Panc1 (cell line): ENCODE measurements around the gene DST. TPM values are rescaled to one million over a fixed set of nuclear protein-coding genes. Genes with fewer than 3 reads are reported as not detected.

Experiments used
- ATAC-seq: fragments of 200-7000 bp; cut with Tn5 transposase; 2 replicates; pipeline ENCODE4 v1.9.1; 2020; ENCODE audit warnings: mild to moderate bottlenecking, moderate library complexity
- BruUV-seq: library from RNA; stranded (reverse); fragments of 400-500 nt; replicated peaks from 2 replicates; lab custom pipeline; 2021; lab: Mats Ljungman, UMichigan
- CTCF ChIA-PET: fragments of 300-600 bp; sonication (Branson Sonifier 250); formaldehyde crosslinking; loops from one replicate; lab custom pipeline; 2022; ENCODE audit warnings: antibody characterized with exemption; lab: Charles Lee
- POLR2A ChIA-PET: fragments of 300-600 bp; sonication (Branson Sonifier 250); formaldehyde crosslinking; loops from one replicate; lab custom pipeline; 2022; ENCODE audit warnings: antibody characterized with exemption; lab: Charles Lee
- DNase-seq: peaks from one replicate; pipeline ENCODE4 v3.0.0-alpha.2; 2010; ENCODE audit warnings: low read depth, low spot score
- H3K27ac ChIP-seq: 2 replicates; pipeline ENCODE4 v1.5.1; 2011; ENCODE audit warnings: mild to moderate bottlenecking, low read length, inconsistent platforms
- H3K27me3 ChIP-seq: fragments of 200-500 bp; sonication (Bioruptor generic); 2 replicates; pipeline ENCODE4 v1.6.0; 2014; ENCODE audit warnings: low read length, inconsistent platforms; ENCODE audit not compliant: control insufficient read depth, insufficient read depth
- H3K36me3 ChIP-seq: fragments of 200-500 bp; sonication (Bioruptor generic); 2 replicates; pipeline ENCODE4 v1.5.1; 2014; ENCODE audit warnings: inconsistent platforms, mild to moderate bottlenecking, low read length, moderate library complexity; ENCODE audit not compliant: control insufficient read depth, insufficient read depth
- H3K4me1 ChIP-seq: 2 replicates; pipeline ENCODE4 v1.5.1; 2011; ENCODE audit warnings: inconsistent platforms, mild to moderate bottlenecking, low read length, moderate library complexity; ENCODE audit not compliant: control insufficient read depth, insufficient read depth
- H3K4me3 ChIP-seq, 2 experiments: 2 replicates each; pipeline ENCODE4 v1.5.1; 2011 to 2012; ENCODE audit warnings: low read depth in 2 of 2, low read length in 2 of 2, mild to moderate bottlenecking in 2 of 2, inconsistent platforms in 1 of 2, moderate library complexity in 1 of 2
- H3K9me3 ChIP-seq: fragments of 200-500 bp; sonication (Bioruptor generic); 2 replicates; pipeline ENCODE4 v1.5.1; 2014; ENCODE audit warnings: low read depth, mild to moderate bottlenecking, inconsistent platforms, low read length, moderate library complexity; ENCODE audit not compliant: control insufficient read depth, insufficient read depth
- CTCF ChIP-seq: fragments of 450-650 bp; IDR thresholded peaks from 2 replicates; pipeline ENCODE4 v1.5.1; 2017; ENCODE audit warnings: mild to moderate bottlenecking
- POLR2AphosphoS5 ChIP-seq: IDR thresholded peaks from 2 replicates; pipeline ENCODE4 v1.6.1; 2012; ENCODE audit warnings: mild to moderate bottlenecking, low read depth, low read length, moderate library complexity
- REST ChIP-seq, 2 experiments: IDR thresholded peaks; 2 replicates each; pipeline ENCODE4 v1.6.1; 2011 to 2012; ENCODE audit warnings: low read depth in 2 of 2, control low read depth in 1 of 2, low read length in 1 of 2, mild to moderate bottlenecking in 1 of 2, moderate library complexity in 1 of 2; ENCODE audit not compliant: insufficient read depth in 1 of 2
- SIN3A ChIP-seq: IDR thresholded peaks from 2 replicates; pipeline ENCODE4 v1.6.1; 2012; ENCODE audit warnings: low read depth, mild to moderate bottlenecking, low read length, moderate library complexity, borderline replicate concordance; ENCODE audit not compliant: insufficient read depth
- TCF7L2 ChIP-seq: IDR thresholded peaks from 2 replicates; pipeline ENCODE4 v1.6.1; 2011; ENCODE audit warnings: mild to moderate bottlenecking, low read depth, low read length, inconsistent platforms
- in situ Hi-C: cut with HindIII; loops from 2 replicates; pipeline ENCODE4 v1.10.0; 2016; ENCODE audit warnings: low sequenced_read_pairs, low pct_unique_long_range_greater_than_20kb
- intact Hi-C: fragments of 100-400 bp; cut with micrococcal nuclease; formaldehyde crosslinking; loops from one replicate; pipeline ENCODE4 v1.10.0; 2022; ENCODE audit not compliant: unreplicated experiment
- total RNA-seq: library from RNA; stranded (reverse); gene quantifications from one replicate; pipeline ENCODE4 v1.2.1, GENCODE V29; 2021; ENCODE audit not compliant: unreplicated experiment

DST gene
- total RNA-seq, 1 experiment from 2014 or later, result 230 TPM

GRCh38 chr6:56525974-56526789, 116.5 kb downstream of the DST start:
- ChIA-PET POLR2A (interaction anchor here (0.8 kb wide), 1 partner anchor 16 kb away, joined by 3 read pairs; no protein-coding TSS in a partner anchor), CTCF (no interaction called here)
- TF ChIP-seq TCF7L2 (no peak), REST (IDR thresholded peaks at IDR 0.05; ENCODE audit: insufficient read depth in 1 of 2, low read depth in 2 of 2, low read length in 1 of 2) (no peak), CTCF (no peak), SIN3A (no peak), POLR2AphosphoS5 (no peak)
- in situ Hi-C loops, result no loop called here
- Histone ChIP-seq H3K9me3 (no peaks in the 10 kb centered on the region), H3K27ac (peak overlapping the region; percentile 70), H3K4me1 (peaks cover 15% of the 10 kb centered on the region), H3K27me3 (no peaks in the 10 kb centered on the region), H3K36me3 (peaks cover 34% of the 10 kb centered on the region), H3K4me3 (no peak overlapping the region)
- ATAC-seq (no peak), DNase-seq (no peak)
- intact Hi-C loops, result no loop called here
- no TSS peak for BruUV-seq

GRCh38 chr6:56524891-56525703, 117.6 kb downstream of the DST start:
- peak overlapping the region; percentile 70 for H3K27ac ChIP-seq
- peaks cover 30% of the 10 kb centered on the region for H3K36me3 ChIP-seq
- TF ChIP-seq TCF7L2 (0 out of 2 replicates have a peak, but pooled peaks have one; percentile 28), CTCF (no peak)
- no peak overlapping the region for H3K4me3 ChIP-seq
- ChIA-PET POLR2A (no interaction called here), CTCF (no interaction called here)
- H3K9me3 ChIP-seq, result no peaks in the 10 kb centered on the region
- intact Hi-C loops, result no loop called here
- ATAC-seq (peak; percentile 86), DNase-seq (peak; percentile 84)
- in situ Hi-C loops, result no loop called here
- no TSS peak for BruUV-seq
- no peaks in the 10 kb centered on the region for H3K27me3 ChIP-seq
- H3K4me1 ChIP-seq, result peaks cover 15% of the 10 kb centered on the region
